ENCODE measurements around the gene SH3BP2.
"Not testable (repeated sequence)": the region's sequence is repeated elsewhere in the genome, so short reads cannot be mapped to it uniquely, and the experiment has no call there.

SH3BP2 gene

DNA sequence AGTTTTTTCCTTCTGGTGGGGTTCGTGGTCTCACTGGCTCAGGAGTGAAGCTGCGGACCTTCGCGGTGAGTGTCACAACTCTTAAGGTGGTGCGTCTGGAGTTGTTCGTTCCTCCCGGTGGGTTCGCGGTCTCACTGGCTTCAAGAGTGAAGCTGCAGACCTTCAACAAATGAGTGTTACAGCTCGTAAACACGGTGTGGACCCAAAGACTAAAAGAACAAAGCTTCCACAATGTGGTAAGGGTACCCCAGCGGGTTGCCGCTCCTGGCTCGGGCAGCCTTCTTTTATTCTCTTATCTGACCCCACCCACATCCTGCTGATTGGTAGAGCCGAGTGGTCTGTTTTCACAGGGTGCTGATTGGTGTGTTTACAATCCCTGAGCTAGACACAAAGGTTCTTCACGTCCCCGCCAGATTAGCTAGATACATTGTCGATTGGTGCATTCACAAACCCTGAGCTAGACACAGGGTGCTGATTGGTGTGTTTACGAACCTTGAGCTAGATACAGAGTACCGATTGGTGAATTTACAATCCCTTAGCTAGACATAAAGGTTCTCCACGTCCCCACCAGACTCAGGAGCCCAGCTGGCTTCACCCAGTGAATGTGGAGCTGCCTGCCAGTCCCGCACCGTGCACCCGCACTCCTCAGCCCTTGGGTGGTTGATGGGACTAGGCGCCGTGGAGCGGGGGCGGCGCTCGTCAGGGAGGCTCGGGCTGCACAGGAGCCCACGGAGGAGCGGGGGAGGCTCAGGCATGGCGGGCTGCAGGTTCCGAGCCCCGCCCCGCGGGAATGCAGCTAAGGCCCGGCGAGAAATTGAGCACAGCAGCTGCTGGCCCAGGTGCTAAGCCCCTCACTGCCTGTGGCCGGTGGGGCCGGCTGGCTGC is 30.2 kb upstream of the SH3BP2 start:
- DNase-seq (ENCODE audit: low read depth): not testable (repeated sequence)

- no peak for DNase-seq (ENCODE audit: low read depth)
Observed at GRCh38 chr4:2763511-2763967, 29.3 kb upstream of the SH3BP2 start.

- no peak for DNase-seq (ENCODE audit: low read depth)
Observed at GRCh38 chr4:2765832-2766526, 26.9 kb upstream of the SH3BP2 start.

- no peak for DNase-seq (ENCODE audit: low read depth)
Observed at GRCh38 chr4:2767046-2767704, 25.7 kb upstream of the SH3BP2 start.

GRCh38 chr4:2767705-2768074 is 25.2 kb upstream of the SH3BP2 start:
- DNase-seq (ENCODE audit: low read depth): no peak

GRCh38 chr4:2768124-2768523 is 24.8 kb upstream of the SH3BP2 start:
- DNase-seq (ENCODE audit: low read depth): no peak

DNA sequence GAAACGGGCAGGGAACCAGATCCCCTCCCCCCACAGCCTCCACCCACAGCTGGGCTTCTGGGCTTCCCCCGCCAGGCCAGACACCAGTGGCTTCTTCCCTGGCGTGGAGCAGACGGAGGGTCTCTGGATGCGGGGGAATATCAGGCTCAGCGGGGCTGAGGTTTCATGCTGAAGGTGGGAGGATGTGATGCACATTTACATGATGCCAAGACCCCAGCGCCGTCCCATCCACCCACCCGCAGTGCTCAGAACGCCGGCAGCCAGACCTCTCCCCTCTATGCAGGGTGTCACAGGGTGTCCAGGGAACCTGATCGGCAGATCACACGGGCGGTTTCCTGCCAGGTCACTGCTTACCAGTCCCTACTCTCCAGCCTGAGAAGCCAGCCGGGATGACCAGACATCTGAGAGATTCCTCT is 24.0 kb upstream of the SH3BP2 start:
- no peak for DNase-seq (ENCODE audit: low read depth)

DNA sequence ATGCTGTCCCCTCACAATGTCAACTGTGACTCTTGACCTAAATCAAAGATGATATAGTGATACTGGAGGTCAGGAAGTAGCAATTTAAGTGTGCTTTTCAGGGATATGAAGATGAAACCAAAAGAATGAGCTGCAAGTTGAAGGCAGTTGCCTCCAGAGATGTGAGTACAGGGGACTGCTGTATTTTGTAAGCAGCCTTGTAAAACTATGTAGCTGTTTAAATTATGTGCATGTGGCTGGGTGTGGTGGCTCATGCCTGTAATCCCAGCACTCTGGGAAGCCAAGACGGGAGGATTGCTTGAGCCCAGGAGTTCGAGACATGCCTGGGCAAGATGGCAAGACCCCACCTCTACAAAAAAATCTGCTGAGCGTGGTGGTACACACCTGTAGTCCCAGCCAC is 21.6 kb upstream of the SH3BP2 start:
- no peak for DNase-seq (ENCODE audit: low read depth)

- not testable (repeated sequence) for DNase-seq (ENCODE audit: low read depth)
Observed at GRCh38 chr4:2780643-2781042, 12.2 kb upstream of the SH3BP2 start.

DNA sequence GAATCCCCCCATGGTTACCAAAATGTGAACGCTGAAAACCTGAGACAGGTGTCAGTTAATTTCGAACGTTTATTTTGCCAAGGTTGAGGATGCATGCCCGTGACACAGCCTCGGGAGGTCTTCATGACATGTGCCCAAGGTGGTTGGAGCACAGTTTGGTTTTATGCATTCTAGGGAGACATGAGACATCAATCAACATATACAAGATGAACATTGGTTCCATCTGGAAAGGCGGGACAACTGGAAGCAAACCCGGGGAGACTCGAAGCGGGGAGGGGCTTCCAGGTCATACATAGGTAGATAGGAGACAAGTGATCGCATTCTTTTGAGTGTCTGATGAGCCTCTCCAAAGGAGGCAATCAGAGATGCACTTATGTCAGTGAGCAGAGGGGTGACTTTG is 11.0 kb upstream of the SH3BP2 start:
- no peak for DNase-seq (ENCODE audit: low read depth)

DNA sequence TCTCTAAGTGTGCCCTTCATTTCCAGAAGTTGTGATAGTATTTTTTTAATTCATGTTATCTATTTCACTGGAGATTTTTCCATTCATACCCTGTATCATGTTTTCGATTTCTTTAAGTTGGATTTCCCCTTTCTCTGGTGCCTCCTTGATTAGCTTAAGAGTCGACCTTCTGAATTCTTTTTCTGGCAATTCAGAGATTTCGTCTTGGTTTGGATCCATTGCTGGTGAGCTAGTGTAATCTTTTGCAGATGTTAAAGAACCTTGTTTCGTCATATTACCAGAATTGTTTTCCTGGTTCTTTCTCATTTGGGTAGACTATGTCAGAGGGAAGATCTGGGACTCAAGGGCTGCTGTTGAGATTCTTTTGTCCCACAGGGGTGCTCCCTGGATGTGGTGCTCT is 9.1 kb upstream of the SH3BP2 start:
- no peak for DNase-seq (ENCODE audit: low read depth)

DNA sequence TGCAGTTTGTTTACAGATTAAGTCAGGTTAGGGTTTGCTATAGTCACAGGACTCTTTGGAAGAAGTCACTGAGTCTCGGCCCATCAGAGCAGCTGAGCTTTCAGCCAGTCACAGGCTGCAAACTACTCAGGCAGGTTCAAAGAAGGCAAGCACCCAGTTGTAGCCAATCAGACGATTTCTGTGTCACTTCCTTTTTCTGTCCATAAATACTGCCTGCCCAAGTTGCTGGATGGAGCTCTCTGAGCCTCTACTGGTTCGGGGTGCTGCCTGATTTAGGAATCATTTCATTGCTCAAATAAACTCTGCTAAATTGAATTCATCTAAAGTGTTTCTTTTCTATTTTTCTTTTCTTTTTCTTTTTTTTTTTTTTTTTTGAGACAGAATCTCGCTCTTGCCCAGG is 7.3 kb upstream of the SH3BP2 start:
- DNase-seq (ENCODE audit: low read depth): no peak

DNA sequence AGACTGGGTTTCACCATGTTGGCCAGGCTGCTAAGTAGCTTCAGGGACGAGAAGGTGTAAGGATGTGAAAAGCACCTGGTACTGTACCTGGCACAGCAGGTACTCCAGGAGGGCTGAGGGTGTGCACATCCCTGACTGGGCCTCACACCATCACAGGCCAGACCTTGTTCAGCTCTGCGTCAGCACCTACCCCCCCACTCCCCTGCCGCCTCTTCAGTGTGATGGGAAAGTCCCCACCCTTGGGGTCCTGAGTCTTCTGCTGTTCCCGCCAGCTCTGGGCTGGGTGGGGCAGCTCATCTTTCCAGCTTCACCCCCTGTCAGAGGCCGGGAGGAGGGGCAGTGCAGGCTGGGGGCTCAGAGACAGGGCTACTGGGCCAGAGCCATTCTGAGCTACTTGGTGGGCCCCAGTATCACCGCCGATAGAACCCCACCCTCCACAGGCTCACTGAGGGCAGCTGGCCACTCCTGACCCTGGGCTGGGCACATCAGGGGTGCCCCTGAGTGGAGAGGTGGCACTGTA is 6.7 kb upstream of the SH3BP2 start:
- DNase-seq (ENCODE audit: low read depth): peak; percentile 60

- DNase-seq (ENCODE audit: low read depth): no peak
Observed at GRCh38 chr4:2786794-2787229, 6.1 kb upstream of the SH3BP2 start.

- no peak for DNase-seq (ENCODE audit: low read depth)
Observed at GRCh38 chr4:2787230-2788100, 5.4 kb upstream of the SH3BP2 start.

- DNase-seq (ENCODE audit: low read depth): no peak
Observed at GRCh38 chr4:2788101-2788500, 4.8 kb upstream of the SH3BP2 start.

GRCh38 chr4:2788532-2789103 is 4.3 kb upstream of the SH3BP2 start:
- no peak for DNase-seq (ENCODE audit: low read depth)

GRCh38 chr4:2789351-2789750 is 3.5 kb upstream of the SH3BP2 start:
- DNase-seq (ENCODE audit: low read depth): no peak

DNA sequence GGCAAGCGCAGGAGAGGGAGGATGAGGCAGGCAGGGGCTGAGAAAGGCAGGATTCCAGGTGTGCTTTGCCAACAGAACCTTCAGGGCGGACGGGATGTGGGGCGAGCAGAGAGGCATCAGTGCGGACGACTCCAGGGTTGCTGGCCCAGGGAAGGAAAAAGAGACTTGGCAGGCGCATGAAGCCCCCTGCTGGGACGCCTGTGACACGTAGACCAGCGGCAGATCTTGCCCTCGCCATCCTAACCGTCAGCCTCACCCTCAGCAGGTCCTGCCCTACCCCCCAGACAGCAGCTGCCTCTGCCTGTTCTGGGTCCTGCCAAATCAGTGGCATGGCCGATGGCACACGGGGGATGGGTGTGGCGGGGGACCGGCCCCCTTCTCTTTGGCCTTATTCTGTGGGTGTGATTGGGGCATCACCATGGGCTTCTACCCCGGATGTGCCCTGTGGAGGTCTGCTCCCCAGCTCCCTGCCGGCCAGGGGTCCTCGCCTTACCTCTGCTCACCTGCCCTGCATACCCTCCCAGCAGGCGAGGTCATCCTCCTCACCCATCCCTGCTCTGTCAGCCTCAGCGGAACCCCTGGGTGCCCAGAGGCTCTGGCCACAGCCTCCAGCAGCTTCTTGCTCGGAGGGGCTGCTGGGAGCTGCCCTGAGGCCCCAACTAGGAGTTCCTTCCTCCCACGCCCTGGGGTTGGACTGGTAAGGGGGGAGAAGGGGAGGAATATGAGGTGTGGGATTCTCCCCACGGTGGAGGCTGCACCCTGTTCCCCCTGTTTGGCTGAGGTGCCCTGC is 2.9 kb upstream of the SH3BP2 start:
- DNase-seq (ENCODE audit: low read depth): no peak

Data from activated T-cell treated with anti-CD3 and anti-CD28 coated beads for 48 hours (primary cell).